Choroid plexus epithelial cell (primary cell): ENCODE results near the gene IL17RC.
"Not testable (repeated sequence)": the region's sequence is repeated elsewhere in the genome, so short reads cannot be mapped to it uniquely, and the experiment has no call there.

Source experiments
- DNase-seq: peaks from one replicate; pipeline ENCODE4 v3.0.0-alpha.2; 2010; ENCODE audit warnings: low read depth
- H3K4me3 ChIP-seq: 2 replicates; pipeline ENCODE4 v1.5.1; 2011; ENCODE audit warnings: low read depth, mild to moderate bottlenecking, control low read depth, low read length, moderate library complexity
- CTCF ChIP-seq: conservative IDR thresholded peaks from 2 replicates; pipeline ENCODE4 v1.5.1; 2011; ENCODE audit warnings: low read depth, mild to moderate bottlenecking, control low read depth, inconsistent platforms, low read length, moderate library complexity

Gene IL17RC

DNA sequence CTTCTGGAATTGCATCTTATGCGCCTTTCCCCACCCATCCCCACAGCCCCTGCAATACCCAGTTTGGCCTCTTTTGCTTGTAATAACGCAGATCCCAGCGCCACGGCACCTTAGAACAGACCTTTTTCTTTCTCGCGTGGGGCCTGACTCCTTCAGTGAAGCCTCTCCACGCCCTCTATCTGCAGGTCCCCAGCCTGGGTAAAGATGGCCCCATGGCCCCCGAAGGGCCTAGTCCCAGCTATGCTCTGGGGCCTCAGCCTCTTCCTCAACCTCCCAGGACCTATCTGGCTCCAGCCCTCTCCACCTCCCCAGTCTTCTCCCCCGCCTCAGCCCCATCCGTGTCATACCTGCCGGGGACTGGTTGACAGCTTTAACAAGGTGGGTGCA is 17.3 kb downstream of the IL17RC start:
- H3K4me3 ChIP-seq: peak overlapping the region; percentile 83
- DNase-seq: peak; percentile 64
- TF ChIP-seq CTCF: peak; percentile 45

DNA sequence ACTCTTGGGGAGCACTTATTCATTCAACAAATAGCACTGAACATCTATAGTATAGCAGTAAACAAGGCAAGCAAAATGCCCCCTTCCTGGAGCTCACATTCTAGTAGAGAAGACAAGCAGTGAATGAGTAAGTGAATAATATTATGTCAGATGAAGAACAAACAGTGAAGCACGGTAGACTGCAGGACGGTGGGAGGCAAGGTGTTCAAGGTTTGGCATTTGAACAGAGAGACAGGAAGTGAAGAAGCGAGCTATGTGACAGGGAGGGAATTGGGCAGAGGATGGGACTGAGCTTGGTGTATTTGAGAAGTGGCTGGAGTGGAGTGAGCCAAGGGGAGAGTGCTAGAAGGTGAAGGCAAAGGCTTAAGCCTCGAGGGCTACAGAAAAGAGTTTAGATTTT is 18.1 kb downstream of the IL17RC start:
- TF ChIP-seq CTCF: no peak
- no peak for DNase-seq
- H3K4me3 ChIP-seq: no peak overlapping the region

DNA sequence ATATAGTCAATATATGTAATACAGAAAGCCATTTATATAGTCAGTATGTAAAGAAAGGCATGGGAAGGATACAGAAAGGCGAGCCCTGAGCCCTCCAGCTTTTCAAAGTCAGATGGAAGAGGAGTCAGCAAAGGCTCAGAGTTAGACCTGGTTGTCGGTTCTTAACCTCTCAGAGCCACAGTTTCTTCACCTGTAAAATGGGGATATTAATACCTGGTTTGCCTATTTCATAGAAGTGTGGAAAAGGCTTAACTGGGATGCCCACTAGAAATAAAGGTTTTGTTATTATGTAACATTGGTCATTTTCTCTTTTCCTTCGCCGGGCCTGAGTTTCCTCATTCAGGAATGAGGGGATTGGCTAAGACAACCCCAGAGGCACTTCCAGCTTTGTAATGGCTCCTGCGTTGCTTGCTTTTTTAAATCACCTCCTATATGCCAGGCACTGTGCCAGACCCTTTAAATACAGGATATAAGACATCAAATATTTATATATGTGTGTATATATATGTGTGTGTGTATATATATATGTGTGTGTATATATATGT is 19.1 kb downstream of the IL17RC start:
- no peak overlapping the region for H3K4me3 ChIP-seq
- TF ChIP-seq CTCF: no peak
- DNase-seq: no peak

- TF ChIP-seq CTCF: no peak
- DNase-seq: no peak
- H3K4me3 ChIP-seq: no peak overlapping the region
These were observed 20.8 kb downstream of the IL17RC start for GRCh38 chr3:9937486-9938238.

DNA sequence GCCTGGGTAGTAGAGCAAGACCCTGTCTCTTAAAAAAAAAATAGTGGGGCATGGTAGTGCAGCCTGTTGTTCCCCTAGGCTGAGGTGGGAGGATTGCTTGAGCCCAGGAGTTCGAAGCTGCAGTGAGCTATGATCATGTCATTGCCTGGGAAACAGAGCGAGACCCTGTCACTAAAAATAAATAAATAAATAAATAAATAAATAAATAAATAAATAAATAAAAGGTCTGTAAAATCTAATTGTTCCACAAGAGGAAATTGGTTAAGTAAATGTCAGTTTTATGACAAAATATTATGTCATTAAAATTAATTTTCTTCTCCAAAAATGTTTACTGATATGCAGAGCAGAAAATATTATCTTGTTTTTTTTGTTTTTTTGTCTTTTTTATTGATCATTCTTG is 22.1 kb downstream of the IL17RC start:
- no peak overlapping the region for H3K4me3 ChIP-seq
- DNase-seq: no peak
- TF ChIP-seq CTCF: no peak

DNA sequence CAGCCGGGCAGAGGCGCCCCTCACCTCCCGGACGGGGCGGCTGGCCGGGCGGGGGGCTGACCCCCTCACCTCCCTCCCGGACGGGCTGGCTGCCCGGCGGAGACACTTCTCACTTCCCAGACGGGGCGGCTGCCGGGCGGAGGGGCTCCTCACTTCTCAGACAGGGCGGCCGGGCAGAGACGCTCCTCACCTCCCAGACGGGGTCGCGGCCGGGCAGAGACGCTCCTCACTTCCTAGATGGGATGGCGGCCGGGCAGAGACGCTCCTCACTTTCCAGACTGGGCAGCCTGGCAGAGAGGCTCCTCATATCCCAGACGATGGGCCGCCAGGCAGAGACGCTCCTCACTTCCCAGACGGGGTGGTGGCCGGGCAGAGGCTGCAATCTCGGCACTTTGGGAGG is 23.0 kb downstream of the IL17RC start:
- not testable (repeated sequence) for H3K4me3 ChIP-seq, DNase-seq

- DNase-seq: no peak
- H3K4me3 ChIP-seq: no peak overlapping the region
- TF ChIP-seq CTCF: no peak
These were observed 23.8 kb downstream of the IL17RC start for GRCh38 chr3:9940746-9941145.
